Measurements from ENCODE around the gene SLC26A11.

GRCh38 chr17:80196652-80197051 is 23.6 kb upstream of the SLC26A11 start:
- no peak for TF ChIP-seq CTCF (conservative IDR thresholded peaks at IDR 0.05)
- no peak for TF ChIP-seq ZFX (IDR thresholded peaks at IDR 0.05)
